K562 (cell line): ENCODE data around the gene PRDX3. TPM values are rescaled to one million over a fixed set of nuclear protein-coding genes. Genes with fewer than 3 reads are reported as not detected.
A peak's percentile ranks its signal among the peaks of the same experiment; 100 is the strongest.

Experiments
- ARID2 ChIP-seq: fragments of 450-650 bp; IDR thresholded peaks from 2 replicates; pipeline ENCODE4 v1.6.1; 2017; ENCODE audit warnings: antibody characterized with exemption, mild to moderate bottlenecking
- CBFB ChIP-seq: sonication (generic); formaldehyde crosslinking; IDR thresholded peaks from 2 replicates; pipeline ENCODE4 v1.4.0; 2020; ENCODE audit warnings: mild to moderate bottlenecking, missing genetic modification reagents
- EP400 ChIP-seq: fragments of 450-650 bp; IDR thresholded peaks from 2 replicates; pipeline ENCODE4 v1.6.1; 2017; ENCODE audit warnings: antibody characterized with exemption, mild to moderate bottlenecking, moderate library complexity
- GATA2 ChIP-seq: sonication (generic); formaldehyde crosslinking; IDR thresholded peaks from 2 replicates; pipeline ENCODE4 v1.4.0; 2020; ENCODE audit warnings: mild to moderate bottlenecking, missing genetic modification reagents
- HDAC8 ChIP-seq: fragments of 450-650 bp; IDR thresholded peaks from 2 replicates; pipeline ENCODE4 v1.6.1; 2016; ENCODE audit warnings: mild to moderate bottlenecking, missing genetic modification characterization, moderate library complexity, missing compliant biosample characterization
- MCM5 ChIP-seq: fragments of 450-650 bp; IDR thresholded peaks from 2 replicates; pipeline ENCODE4 v1.6.1; 2016; ENCODE audit warnings: low read depth
- NFATC3 ChIP-seq: fragments of 450-650 bp; IDR thresholded peaks from 2 replicates; pipeline ENCODE4 v1.6.1; 2017; ENCODE audit warnings: mild to moderate bottlenecking
- SREBF2 ChIP-seq: sonication (generic); formaldehyde crosslinking; IDR thresholded peaks from 2 replicates; pipeline ENCODE4 v1.4.0; 2020; ENCODE audit warnings: mild to moderate bottlenecking, missing genetic modification reagents
- STAG1 ChIP-seq: sonication (generic); formaldehyde crosslinking; IDR thresholded peaks from 2 replicates; pipeline ENCODE4 v1.5.0; 2020; ENCODE audit warnings: missing genetic modification reagents, borderline replicate concordance
- ZNF224 ChIP-seq: sonication (generic); formaldehyde crosslinking; IDR thresholded peaks from 2 replicates; pipeline ENCODE4 v1.8.0; 2022; ENCODE audit warnings: mild to moderate bottlenecking, missing genetic modification reagents
- polyA plus RNA-seq, 8 experiments: library from polyadenylated mRNA; depleted of rRNA in 4 of 8; stranded (reverse) in 5 of 8; unstranded in 3 of 8; fragments of >200 nt; fragmentation: Nextera tagmentation in 2 of 8; fragmentation: Illumina TruSeq in 1 of 8; extraction: Ambion mirVana in 2 of 8; extraction: Trizol in 1 of 8; gene quantifications; 2 replicates each; pipeline versions ENCODE4 v1.2.1 to v1.2.3, GENCODE V29; 2011 to 2014; ENCODE audit warnings: inconsistent platforms in 1 of 8, missing spikeins in 1 of 8
- total RNA-seq, 7 experiments: library from RNA; depleted of rRNA in 6 of 7; stranded (reverse); fragments of >200 nt in 6 of 7; fragmentation: Illumina TruSeq in 2 of 7; extraction: Trizol in 2 of 7; gene quantifications; 2 replicates each; pipeline versions ENCODE4 v1.2.1 to v1.2.3, GENCODE V29; 2011 to 2021; ENCODE audit warnings: low replicate concordance in 1 of 7
- TF ChIP-seq, protein P1 (sequence below): sonication (generic); formaldehyde crosslinking; IDR thresholded peaks from 2 replicates; pipeline ENCODE4 v1.8.0; 2023; ENCODE audit warnings: mild to moderate bottlenecking, missing genetic modification reagents
- TF ChIP-seq, protein P2 (sequence below): fragments of 450-650 bp; formaldehyde crosslinking; IDR thresholded peaks from 2 replicates; pipeline ENCODE4 v1.4.0; 2020; ENCODE audit warnings: mild to moderate bottlenecking, moderate library complexity
- TF ChIP-seq, protein P3 (sequence below): fragments of 450-650 bp; IDR thresholded peaks from 2 replicates; pipeline ENCODE4 v1.6.1; 2017; ENCODE audit warnings: mild to moderate bottlenecking, moderate library complexity
- TF ChIP-seq, protein P4 (sequence below): fragments of 250-450 bp; sonication (Bioruptor Pico); IDR thresholded peaks from 2 replicates; pipeline ENCODE4 v1.8.0; 2021; ENCODE audit warnings: mild to moderate bottlenecking, moderate library complexity
- TF ChIP-seq, protein P5 (sequence below), 2 experiments: fragments of 450-650 bp; formaldehyde crosslinking in 1 of 2; IDR thresholded peaks; 2 replicates each; pipeline versions ENCODE4 v1.4.0 to v1.6.1; 2014 to 2020; ENCODE audit warnings: mild to moderate bottlenecking in 2 of 2, borderline replicate concordance in 1 of 2, low read depth in 1 of 2

PRDX3 gene
- total and polyA plus RNA-seq, 9 of the 15 experiments (the other 6 are each of a cell fraction or from before 2014, with no cell fraction given) = 122 to 994 (median 173) TPM

DNA sequence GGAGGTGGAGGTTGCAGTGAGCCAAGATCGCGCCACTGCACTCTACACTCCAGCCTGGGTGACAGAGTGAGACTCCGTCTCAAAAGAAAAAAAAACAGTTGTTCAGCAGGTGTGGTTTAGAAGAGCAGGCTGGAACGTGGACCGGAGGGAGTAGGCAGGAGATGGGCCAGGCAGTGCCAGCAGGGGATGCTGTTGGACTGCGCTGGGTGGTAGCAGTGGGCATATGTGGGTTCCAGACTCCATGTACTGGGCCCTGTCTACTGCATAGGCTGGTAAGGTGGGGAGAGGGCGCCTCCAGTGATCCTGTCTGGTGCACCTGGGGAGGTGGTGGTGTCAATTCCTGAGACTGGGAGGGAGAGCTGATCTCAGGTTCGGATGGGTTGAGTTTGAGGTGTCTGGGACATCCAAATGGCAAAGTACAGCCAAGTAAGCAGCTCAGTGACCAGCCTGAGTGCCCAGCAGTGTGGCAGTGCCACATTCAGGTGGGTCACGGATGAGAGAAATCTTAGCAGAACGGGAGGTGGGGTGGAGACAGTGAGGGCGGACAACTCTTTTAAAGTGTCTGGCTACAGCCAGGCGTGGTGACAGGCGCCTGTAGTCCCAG is 39.0 kb downstream of the PRDX3 start (continued):
- TF ChIP-seq STAG1 (CRISPR knock-in tag) (peak; percentile 33; the same call in 1 of the 2 replicates), SREBF2 (CRISPR knock-in tag) (no peak), HDAC8 (tag) (no peak), ZNF224 (CRISPR knock-in tag) (no peak), CBFB (no peak), MCM5 (no peak), ARID2 (peak; percentile 9; the same call in 1 of the 2 replicates), NFATC3 (no peak), GATA2 (CRISPR knock-in tag) (no peak), EP400 (no peak)
- TF ChIP-seq, protein P1, sequence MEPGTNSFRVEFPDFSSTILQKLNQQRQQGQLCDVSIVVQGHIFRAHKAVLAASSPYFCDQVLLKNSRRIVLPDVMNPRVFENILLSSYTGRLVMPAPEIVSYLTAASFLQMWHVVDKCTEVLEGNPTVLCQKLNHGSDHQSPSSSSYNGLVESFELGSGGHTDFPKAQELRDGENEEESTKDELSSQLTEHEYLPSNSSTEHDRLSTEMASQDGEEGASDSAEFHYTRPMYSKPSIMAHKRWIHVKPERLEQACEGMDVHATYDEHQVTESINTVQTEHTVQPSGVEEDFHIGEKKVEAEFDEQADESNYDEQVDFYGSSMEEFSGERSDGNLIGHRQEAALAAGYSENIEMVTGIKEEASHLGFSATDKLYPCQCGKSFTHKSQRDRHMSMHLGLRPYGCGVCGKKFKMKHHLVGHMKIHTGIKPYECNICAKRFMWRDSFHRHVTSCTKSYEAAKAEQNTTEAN (CRISPR knock-in tag) = no peak
- TF ChIP-seq, protein P2, sequence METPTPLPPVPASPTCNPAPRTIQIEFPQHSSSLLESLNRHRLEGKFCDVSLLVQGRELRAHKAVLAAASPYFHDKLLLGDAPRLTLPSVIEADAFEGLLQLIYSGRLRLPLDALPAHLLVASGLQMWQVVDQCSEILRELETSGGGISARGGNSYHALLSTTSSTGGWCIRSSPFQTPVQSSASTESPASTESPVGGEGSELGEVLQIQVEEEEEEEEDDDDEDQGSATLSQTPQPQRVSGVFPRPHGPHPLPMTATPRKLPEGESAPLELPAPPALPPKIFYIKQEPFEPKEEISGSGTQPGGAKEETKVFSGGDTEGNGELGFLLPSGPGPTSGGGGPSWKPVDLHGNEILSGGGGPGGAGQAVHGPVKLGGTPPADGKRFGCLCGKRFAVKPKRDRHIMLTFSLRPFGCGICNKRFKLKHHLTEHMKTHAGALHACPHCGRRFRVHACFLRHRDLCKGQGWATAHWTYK (CRISPR knock-in tag) = no peak
- TF ChIP-seq, protein P3, sequence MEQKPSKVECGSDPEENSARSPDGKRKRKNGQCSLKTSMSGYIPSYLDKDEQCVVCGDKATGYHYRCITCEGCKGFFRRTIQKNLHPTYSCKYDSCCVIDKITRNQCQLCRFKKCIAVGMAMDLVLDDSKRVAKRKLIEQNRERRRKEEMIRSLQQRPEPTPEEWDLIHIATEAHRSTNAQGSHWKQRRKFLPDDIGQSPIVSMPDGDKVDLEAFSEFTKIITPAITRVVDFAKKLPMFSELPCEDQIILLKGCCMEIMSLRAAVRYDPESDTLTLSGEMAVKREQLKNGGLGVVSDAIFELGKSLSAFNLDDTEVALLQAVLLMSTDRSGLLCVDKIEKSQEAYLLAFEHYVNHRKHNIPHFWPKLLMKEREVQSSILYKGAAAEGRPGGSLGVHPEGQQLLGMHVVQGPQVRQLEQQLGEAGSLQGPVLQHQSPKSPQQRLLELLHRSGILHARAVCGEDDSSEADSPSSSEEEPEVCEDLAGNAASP = no peak
- TF ChIP-seq, protein P4, sequence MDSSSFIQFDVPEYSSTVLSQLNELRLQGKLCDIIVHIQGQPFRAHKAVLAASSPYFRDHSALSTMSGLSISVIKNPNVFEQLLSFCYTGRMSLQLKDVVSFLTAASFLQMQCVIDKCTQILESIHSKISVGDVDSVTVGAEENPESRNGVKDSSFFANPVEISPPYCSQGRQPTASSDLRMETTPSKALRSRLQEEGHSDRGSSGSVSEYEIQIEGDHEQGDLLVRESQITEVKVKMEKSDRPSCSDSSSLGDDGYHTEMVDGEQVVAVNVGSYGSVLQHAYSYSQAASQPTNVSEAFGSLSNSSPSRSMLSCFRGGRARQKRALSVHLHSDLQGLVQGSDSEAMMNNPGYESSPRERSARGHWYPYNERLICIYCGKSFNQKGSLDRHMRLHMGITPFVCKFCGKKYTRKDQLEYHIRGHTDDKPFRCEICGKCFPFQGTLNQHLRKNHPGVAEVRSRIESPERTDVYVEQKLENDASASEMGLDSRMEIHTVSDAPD = no peak
- TF ChIP-seq, protein P5, sequence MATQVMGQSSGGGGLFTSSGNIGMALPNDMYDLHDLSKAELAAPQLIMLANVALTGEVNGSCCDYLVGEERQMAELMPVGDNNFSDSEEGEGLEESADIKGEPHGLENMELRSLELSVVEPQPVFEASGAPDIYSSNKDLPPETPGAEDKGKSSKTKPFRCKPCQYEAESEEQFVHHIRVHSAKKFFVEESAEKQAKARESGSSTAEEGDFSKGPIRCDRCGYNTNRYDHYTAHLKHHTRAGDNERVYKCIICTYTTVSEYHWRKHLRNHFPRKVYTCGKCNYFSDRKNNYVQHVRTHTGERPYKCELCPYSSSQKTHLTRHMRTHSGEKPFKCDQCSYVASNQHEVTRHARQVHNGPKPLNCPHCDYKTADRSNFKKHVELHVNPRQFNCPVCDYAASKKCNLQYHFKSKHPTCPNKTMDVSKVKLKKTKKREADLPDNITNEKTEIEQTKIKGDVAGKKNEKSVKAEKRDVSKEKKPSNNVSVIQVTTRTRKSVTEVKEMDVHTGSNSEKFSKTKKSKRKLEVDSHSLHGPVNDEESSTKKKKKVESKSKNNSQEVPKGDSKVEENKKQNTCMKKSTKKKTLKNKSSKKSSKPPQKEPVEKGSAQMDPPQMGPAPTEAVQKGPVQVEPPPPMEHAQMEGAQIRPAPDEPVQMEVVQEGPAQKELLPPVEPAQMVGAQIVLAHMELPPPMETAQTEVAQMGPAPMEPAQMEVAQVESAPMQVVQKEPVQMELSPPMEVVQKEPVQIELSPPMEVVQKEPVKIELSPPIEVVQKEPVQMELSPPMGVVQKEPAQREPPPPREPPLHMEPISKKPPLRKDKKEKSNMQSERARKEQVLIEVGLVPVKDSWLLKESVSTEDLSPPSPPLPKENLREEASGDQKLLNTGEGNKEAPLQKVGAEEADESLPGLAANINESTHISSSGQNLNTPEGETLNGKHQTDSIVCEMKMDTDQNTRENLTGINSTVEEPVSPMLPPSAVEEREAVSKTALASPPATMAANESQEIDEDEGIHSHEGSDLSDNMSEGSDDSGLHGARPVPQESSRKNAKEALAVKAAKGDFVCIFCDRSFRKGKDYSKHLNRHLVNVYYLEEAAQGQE (IDR thresholded peaks at IDR 0.05; ENCODE audit: borderline replicate concordance) = 0 out of 2 replicates have a peak, but pooled peaks have one; percentile 43
- TF ChIP-seq, protein P5 (CRISPR knock-in tag; IDR thresholded peaks at IDR 0.05; ENCODE audit: low read depth) = no peak
